Measurements from ENCODE around the gene AVPI1. TPM values are rescaled to one million over a fixed set of nuclear protein-coding genes. Genes with fewer than 3 reads are reported as not detected.

Gene AVPI1
- total and polyA plus RNA-seq, 2 of the 13 experiments (the other 11 are each of a cell fraction or from before 2014, with no cell fraction given), result 39.8 to 61.2 TPM

DNA sequence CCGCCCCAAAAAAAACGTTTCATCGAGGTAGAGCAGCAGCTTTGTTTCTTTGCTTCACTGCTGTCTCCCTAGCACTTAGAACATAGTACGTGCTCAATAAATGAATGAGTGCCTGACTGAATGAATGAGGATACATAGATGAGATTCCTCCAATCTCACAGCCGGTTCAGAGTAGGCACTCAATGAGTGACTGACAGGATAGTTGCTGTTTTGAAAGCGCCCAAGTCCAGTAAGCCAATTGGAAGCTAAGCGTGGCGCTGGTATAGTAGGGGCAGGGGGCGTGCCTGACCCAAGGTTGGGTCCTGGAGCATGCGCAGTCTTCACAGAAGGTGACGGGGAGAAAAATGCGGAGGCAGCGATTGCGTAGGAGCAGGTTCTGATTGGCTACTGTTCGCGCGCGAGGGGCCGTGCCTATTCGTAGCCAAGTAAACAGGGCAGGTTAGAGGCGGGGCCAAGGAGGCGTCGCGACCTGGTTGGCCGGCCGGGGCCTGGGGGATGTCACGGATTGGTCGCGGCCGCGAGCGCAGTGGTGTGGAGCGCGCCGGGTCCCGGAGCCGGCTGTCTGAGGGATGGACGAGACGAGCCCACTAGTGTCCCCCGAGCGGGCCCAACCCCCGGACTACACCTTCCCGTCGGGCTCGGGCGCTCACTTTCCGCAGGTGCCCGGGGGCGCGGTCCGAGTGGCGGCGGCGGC is 46.7 kb downstream of the AVPI1 start, which contains the start of gene PI4K2A (continued):
- TF ChIP-seq MBNL3 (CRISPR knock-in tag; conservative IDR thresholded peaks at IDR 0.05) (no peak), DNMT3B (CRISPR knock-in tag; conservative IDR thresholded peaks at IDR 0.05) (peak; percentile 51; the same call in 1 of the 2 replicates), TSC22D2 (CRISPR knock-in tag; IDR thresholded peaks at IDR 0.05; ENCODE audit: borderline replicate concordance) (no peak), ZFYVE20 (CRISPR knock-in tag; IDR thresholded peaks at IDR 0.05; ENCODE audit: borderline replicate concordance, low read depth) (no peak), ZBTB3 (CRISPR knock-in tag; IDR thresholded peaks at IDR 0.05; ENCODE audit: borderline replicate concordance, low read depth) (no peak; the same call in 1 of the 2 replicates), TBX3 (IDR thresholded peaks at IDR 0.05; ENCODE audit: borderline replicate concordance) (peak; percentile 26; the same call in 1 of the 2 replicates), HNF4G (IDR thresholded peaks at IDR 0.05; ENCODE audit: borderline replicate concordance, low read depth, low read length) (no peak), HNF4G (CRISPR knock-in tag; IDR thresholded peaks at IDR 0.05; ENCODE audit: borderline replicate concordance, low read depth) (no peak), IKZF1 (IDR thresholded peaks at IDR 0.05) (no peak), FOXP1 (IDR thresholded peaks at IDR 0.05) (peak; percentile 65; the same call in 1 of the 2 replicates), FOXP1 (CRISPR knock-in tag; IDR thresholded peaks at IDR 0.05) (0 out of 2 replicates have a peak, but pooled peaks have one; percentile 33), ASH2L (IDR thresholded peaks at IDR 0.05; ENCODE audit: insufficient read length, low read depth, low read length) (peak; percentile 82), CENPT (CRISPR knock-in tag; IDR thresholded peaks at IDR 0.05; ENCODE audit: low read depth) (no peak), ZIK1 (CRISPR knock-in tag; IDR thresholded peaks at IDR 0.05; ENCODE audit: borderline replicate concordance, low read depth) (peak; percentile 70; the same call in 1 of the 2 replicates), ZNF333 (CRISPR knock-in tag; IDR thresholded peaks at IDR 0.05; ENCODE audit: borderline replicate concordance) (no peak), NCOR1 (IDR thresholded peaks at IDR 0.05; ENCODE audit: borderline replicate concordance, low read length) (no peak), ETV6 (CRISPR knock-in tag; conservative IDR thresholded peaks at IDR 0.05) (no peak), SMAD9 (CRISPR knock-in tag; IDR thresholded peaks at IDR 0.05) (no peak), SNRNP70 (IDR thresholded peaks at IDR 0.05; ENCODE audit: low read depth, low read length) (no peak), HDAC6 (IDR thresholded peaks at IDR 0.05; ENCODE audit: low read depth, low read length) (no peak), CAMTA2 (CRISPR knock-in tag; IDR thresholded peaks at IDR 0.05; ENCODE audit: borderline replicate concordance) (no peak)
- TF ChIP-seq, protein P1, sequence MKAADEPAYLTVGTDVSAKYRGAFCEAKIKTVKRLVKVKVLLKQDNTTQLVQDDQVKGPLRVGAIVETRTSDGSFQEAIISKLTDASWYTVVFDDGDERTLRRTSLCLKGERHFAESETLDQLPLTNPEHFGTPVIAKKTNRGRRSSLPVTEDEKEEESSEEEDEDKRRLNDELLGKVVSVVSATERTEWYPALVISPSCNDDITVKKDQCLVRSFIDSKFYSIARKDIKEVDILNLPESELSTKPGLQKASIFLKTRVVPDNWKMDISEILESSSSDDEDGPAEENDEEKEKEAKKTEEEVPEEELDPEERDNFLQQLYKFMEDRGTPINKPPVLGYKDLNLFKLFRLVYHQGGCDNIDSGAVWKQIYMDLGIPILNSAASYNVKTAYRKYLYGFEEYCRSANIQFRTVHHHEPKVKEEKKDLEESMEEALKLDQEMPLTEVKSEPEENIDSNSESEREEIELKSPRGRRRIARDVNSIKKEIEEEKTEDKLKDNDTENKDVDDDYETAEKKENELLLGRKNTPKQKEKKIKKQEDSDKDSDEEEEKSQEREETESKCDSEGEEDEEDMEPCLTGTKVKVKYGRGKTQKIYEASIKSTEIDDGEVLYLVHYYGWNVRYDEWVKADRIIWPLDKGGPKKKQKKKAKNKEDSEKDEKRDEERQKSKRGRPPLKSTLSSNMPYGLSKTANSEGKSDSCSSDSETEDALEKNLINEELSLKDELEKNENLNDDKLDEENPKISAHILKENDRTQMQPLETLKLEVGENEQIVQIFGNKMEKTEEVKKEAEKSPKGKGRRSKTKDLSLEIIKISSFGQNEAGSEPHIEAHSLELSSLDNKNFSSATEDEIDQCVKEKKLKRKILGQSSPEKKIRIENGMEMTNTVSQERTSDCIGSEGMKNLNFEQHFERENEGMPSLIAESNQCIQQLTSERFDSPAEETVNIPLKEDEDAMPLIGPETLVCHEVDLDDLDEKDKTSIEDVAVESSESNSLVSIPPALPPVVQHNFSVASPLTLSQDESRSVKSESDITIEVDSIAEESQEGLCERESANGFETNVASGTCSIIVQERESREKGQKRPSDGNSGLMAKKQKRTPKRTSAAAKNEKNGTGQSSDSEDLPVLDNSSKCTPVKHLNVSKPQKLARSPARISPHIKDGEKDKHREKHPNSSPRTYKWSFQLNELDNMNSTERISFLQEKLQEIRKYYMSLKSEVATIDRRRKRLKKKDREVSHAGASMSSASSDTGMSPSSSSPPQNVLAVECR (CRISPR knock-in tag; IDR thresholded peaks at IDR 0.05; ENCODE audit: borderline replicate concordance), result peak; percentile 84; the same call in 1 of the 2 replicates
- TF ChIP-seq, protein P2, sequence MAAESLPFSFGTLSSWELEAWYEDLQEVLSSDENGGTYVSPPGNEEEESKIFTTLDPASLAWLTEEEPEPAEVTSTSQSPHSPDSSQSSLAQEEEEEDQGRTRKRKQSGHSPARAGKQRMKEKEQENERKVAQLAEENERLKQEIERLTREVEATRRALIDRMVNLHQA (CRISPR knock-in tag; IDR thresholded peaks at IDR 0.05), result no peak

Data from HepG2 (cell line).